ENCODE data around the gene CCNI.

CCNI gene

DNA sequence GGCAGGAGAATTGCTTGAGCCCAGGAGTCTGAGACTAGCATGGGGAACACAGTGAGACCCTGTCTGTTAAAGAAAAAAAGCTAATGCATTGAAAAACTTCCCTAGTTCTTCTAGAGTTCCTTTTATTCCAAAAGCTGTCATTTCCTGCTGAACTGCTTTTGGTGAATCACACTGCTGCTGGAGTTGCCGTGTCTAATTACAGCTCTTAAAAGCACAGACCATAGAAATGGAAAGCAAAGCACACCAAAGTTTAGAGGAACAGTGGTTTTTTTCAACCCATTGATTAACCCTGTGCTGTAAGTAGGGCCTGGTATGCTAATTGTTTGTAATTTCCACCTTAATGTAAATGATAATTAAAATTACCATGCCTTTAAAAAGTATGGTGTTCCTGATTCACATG lies 73.9 kb downstream of the CCNI start:
- no peak for DNase-seq

DNA sequence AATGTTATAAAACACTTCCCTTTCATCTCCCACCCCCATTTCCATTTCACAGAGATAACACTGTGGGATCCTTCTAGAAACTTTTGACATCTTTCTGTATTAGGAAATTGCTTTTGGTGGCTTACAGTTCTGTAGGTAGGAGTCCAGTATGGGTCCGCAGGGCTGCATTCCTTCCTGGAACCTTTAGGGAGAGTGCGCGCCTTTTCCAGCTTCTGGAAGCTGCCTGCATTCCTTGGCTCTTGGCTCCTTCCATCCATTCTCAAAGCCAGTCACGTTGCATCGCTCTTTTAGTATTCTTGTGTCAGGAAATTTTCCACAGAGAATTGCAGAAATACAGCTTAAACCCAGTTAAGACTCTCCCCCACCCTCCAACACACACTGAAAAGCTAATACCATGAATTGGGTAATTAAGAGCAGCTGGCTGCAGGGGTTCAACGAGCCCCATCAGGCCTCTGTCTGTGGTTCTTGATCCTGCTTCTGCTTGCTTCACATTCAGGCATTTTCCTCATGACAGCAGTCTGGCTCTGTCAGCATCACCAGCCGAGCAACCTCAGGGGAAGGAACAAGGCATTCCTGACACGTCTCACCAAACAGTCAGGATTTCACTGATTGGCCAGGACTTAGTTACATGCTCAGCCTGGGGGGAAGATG lies 77.4 kb downstream of the CCNI start:
- DNase-seq = no peak

DNA sequence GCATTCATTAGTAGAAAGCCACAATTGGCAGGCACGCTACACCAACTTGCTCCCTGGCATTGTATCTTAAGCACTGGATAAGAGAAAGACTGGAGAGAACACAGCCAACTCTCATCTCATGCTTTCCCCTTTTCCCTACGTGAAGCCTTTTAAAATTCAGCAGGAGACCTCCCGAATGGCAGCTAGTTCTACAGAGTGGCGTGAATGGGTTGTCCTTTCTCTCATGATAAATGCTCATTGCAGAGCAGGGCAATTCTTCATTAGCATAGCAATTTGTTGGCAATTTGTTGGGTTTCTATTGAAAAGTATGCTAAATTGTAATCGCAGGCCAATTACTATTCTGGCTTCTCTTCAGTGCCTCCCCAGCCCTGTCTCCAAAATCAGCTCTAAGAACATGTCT lies 78.3 kb downstream of the CCNI start:
- no peak for DNase-seq

All from T-helper 9 cell (primary cell).